H1 (cell line): ENCODE data around the gene CCL1. TPM values are rescaled to one million over a fixed set of nuclear protein-coding genes. Genes with fewer than 3 reads are reported as not detected.

Experiments
- CTCF ChIA-PET: fragments of 300-600 bp; sonication (Branson Sonifier 250); formaldehyde crosslinking; loops from one replicate; lab custom pipeline; 2021; ENCODE audit not compliant: partially characterized antibody; lab: Charles Lee
- POLR2A ChIA-PET: fragments of 300-600 bp; sonication (Branson Sonifier 250); formaldehyde crosslinking; loops from one replicate; lab custom pipeline; 2021; ENCODE audit warnings: inconsistent platforms; ENCODE audit not compliant: partially characterized antibody; lab: Charles Lee
- DNase-seq, 2 experiments: peaks; one replicate each; pipeline versions ENCODE4 v3.0.0 to v3.0.0-alpha.2; 2010 to 2022; ENCODE audit warnings: low spot score in 2 of 2, low read depth in 1 of 2, mixed read lengths in 1 of 2
- FAIRE-seq: peaks from 2 replicates; lab custom pipeline; 2011; peaks lifted over from hg19 to GRCh38; lab: Jason Lieb, UNC
- H2AFZ ChIP-seq: 2 replicates; pipeline ENCODE4 v1.8.1; 2012; ENCODE audit warnings: low read length, inconsistent platforms
- H2AK5ac ChIP-seq: 2 replicates; pipeline ENCODE4 v1.6.1; 2013; ENCODE audit warnings: low read depth, low read length
- H2BK120ac ChIP-seq: replicated peaks from 2 replicates; pipeline ENCODE3; 2013; ENCODE audit warnings: low read depth, low read length, inconsistent platforms
- H2BK12ac ChIP-seq: 2 replicates; pipeline ENCODE4 v1.6.1; 2013; ENCODE audit warnings: low read depth, low read length
- H2BK15ac ChIP-seq: 2 replicates; pipeline ENCODE4 v1.6.1; 2013; ENCODE audit warnings: low read length
- H2BK20ac ChIP-seq: 2 replicates; pipeline ENCODE4 v1.6.1; 2013; ENCODE audit warnings: low read length
- H2BK5ac ChIP-seq: 2 replicates; pipeline ENCODE4 v1.6.1; 2013; ENCODE audit warnings: low read depth, low read length
- H3K14ac ChIP-seq: 2 replicates; pipeline ENCODE4 v1.6.1; 2013; ENCODE audit warnings: inconsistent platforms; ENCODE audit not compliant: insufficient read length
- H3K18ac ChIP-seq: 2 replicates; pipeline ENCODE4 v1.6.1; 2013; ENCODE audit warnings: low read length; ENCODE audit errors: extremely low read depth
- H3K23ac ChIP-seq: 2 replicates; pipeline ENCODE4 v1.6.1; 2013; ENCODE audit warnings: inconsistent platforms; ENCODE audit not compliant: insufficient read length
- H3K23me2 ChIP-seq: 2 replicates; pipeline ENCODE4 v1.6.1; 2013; ENCODE audit warnings: low read depth, low read length
- H3K27ac ChIP-seq: 2 replicates; pipeline ENCODE4 v1.6.1; 2011; ENCODE audit warnings: low read depth, low read length, inconsistent platforms
- H3K27me3 ChIP-seq, 4 experiments: replicated peaks in 1 of 4; 1 replicate in 1 of 4; 2 replicates in 3 of 4; pipeline versions ENCODE4 v1.6.1 to v1.8.1; 2011 to 2013; ENCODE audit warnings: low read length in 3 of 4, mild to moderate bottlenecking in 3 of 4, inconsistent platforms in 2 of 4, mixed read lengths in 2 of 4, moderate library complexity in 1 of 4; ENCODE audit not compliant: control insufficient read depth in 3 of 4, insufficient read depth in 3 of 4; ENCODE audit errors: extremely low read depth in 1 of 4
- H3K36me3 ChIP-seq, 4 experiments: 2 replicates each; pipeline versions ENCODE4 v1.6.1 to v1.8.1; 2011 to 2013; ENCODE audit warnings: mild to moderate bottlenecking in 4 of 4, low read length in 3 of 4, moderate library complexity in 2 of 4, control low read depth in 1 of 4, inconsistent platforms in 1 of 4; ENCODE audit not compliant: insufficient read depth in 4 of 4, control insufficient read depth in 2 of 4
- H3K4ac ChIP-seq: replicated peaks from 2 replicates; pipeline ENCODE3; 2013; ENCODE audit warnings: low read length, low read depth, mixed read lengths, inconsistent platforms; ENCODE audit not compliant: insufficient read length
- H3K4me1 ChIP-seq, 4 experiments: replicated peaks in 1 of 4; 1 replicate in 1 of 4; 2 replicates in 3 of 4; pipeline versions ENCODE4 v1.6.1 to v1.8.1; 2011 to 2013; ENCODE audit warnings: low read length in 3 of 4, inconsistent platforms in 2 of 4, mixed read lengths in 1 of 4; ENCODE audit not compliant: insufficient read depth in 4 of 4, control insufficient read depth in 3 of 4
- H3K4me2 ChIP-seq, 2 experiments: 2 replicates each; pipeline versions ENCODE4 v1.6.1 to v1.8.1; 2011 to 2013; ENCODE audit warnings: low read depth in 2 of 2, low read length in 2 of 2, control low read depth in 1 of 2, inconsistent platforms in 1 of 2, mild to moderate bottlenecking in 1 of 2; ENCODE audit not compliant: insufficient read depth in 1 of 2
- H3K4me3 ChIP-seq, 4 experiments: fragments of 200-600, 300-600 bp in 1 of 4; sonication (generic), shearing (Covaris generic), sonication (Bioruptor Twin) in 1 of 4; 2 replicates each; pipeline versions ENCODE4 v1.5.1 to v1.8.1; 2011 to 2016; ENCODE audit warnings: low read length in 4 of 4, low read depth in 3 of 4, control low read depth in 2 of 4, inconsistent platforms in 2 of 4, mild to moderate bottlenecking in 2 of 4, mixed read lengths in 1 of 4, moderate library complexity in 1 of 4; ENCODE audit not compliant: insufficient read depth in 2 of 4; ENCODE audit errors: extremely low read depth in 1 of 4
- H3K56ac ChIP-seq: replicated peaks from 2 replicates; pipeline ENCODE3; 2013; ENCODE audit warnings: low read depth, mild to moderate bottlenecking, mixed read lengths, low read length, inconsistent platforms; ENCODE audit not compliant: insufficient read length
- H3K79me1 ChIP-seq: 2 replicates; pipeline ENCODE4 v1.6.1; 2013; ENCODE audit warnings: low read depth, low read length, control low read depth
- H3K79me2 ChIP-seq, 2 experiments: 2 replicates each; pipeline versions ENCODE4 v1.6.1 to v1.8.1; 2012 to 2013; ENCODE audit warnings: low read length in 2 of 2, mild to moderate bottlenecking in 2 of 2, inconsistent platforms in 1 of 2; ENCODE audit not compliant: insufficient read depth in 2 of 2, control insufficient read depth in 1 of 2
- H3K9ac ChIP-seq, 4 experiments: replicated peaks in 1 of 4; 1 replicate in 1 of 4; 2 replicates in 3 of 4; pipeline versions ENCODE4 v1.6.1 to v1.8.1; 2011 to 2013; ENCODE audit warnings: low read depth in 3 of 4, low read length in 3 of 4, control low read depth in 2 of 4, mild to moderate bottlenecking in 2 of 4, moderate library complexity in 2 of 4, inconsistent platforms in 1 of 4; ENCODE audit errors: extremely low read depth in 1 of 4
- H3K9me3 ChIP-seq, 2 experiments: 2 replicates each; pipeline versions ENCODE4 v1.6.1 to v1.8.1; 2012 to 2013; ENCODE audit warnings: mild to moderate bottlenecking in 2 of 2, moderate library complexity in 2 of 2, control low read depth in 1 of 2, inconsistent platforms in 1 of 2, low read depth in 1 of 2, low read length in 1 of 2, mixed read lengths in 1 of 2; ENCODE audit not compliant: insufficient read depth in 2 of 2
- H4K20me1 ChIP-seq, 2 experiments: replicated peaks in 1 of 2; 2 replicates each; pipeline versions ENCODE3 to v1.8.1; 2011 to 2013; ENCODE audit warnings: inconsistent platforms in 2 of 2, low read length in 2 of 2, mild to moderate bottlenecking in 1 of 2; ENCODE audit not compliant: insufficient read depth in 2 of 2, control insufficient read depth in 1 of 2
- H4K5ac ChIP-seq: 2 replicates; pipeline ENCODE4 v1.6.1; 2013; ENCODE audit warnings: low read length, low read depth, mixed read lengths, inconsistent platforms; ENCODE audit not compliant: insufficient read length
- H4K8ac ChIP-seq: 2 replicates; pipeline ENCODE4 v1.8.0; 2013; ENCODE audit warnings: mild to moderate bottlenecking, moderate library complexity, low read length, inconsistent platforms; ENCODE audit not compliant: insufficient read depth; ENCODE audit errors: extremely low read depth
- H4K91ac ChIP-seq: replicated peaks from 2 replicates; pipeline ENCODE3; 2013; ENCODE audit warnings: low read length, mixed read lengths, inconsistent platforms; ENCODE audit not compliant: insufficient read length
- ASH2L ChIP-seq: fragments of 200-600, 300-600 bp; sonication (generic); IDR thresholded peaks from one replicate; pipeline ENCODE4 v1.7.1; 2017; ENCODE audit warnings: low read length
- CTCF ChIP-seq, 3 experiments: IDR thresholded peaks; 1 replicate in 2 of 3; 2 replicates in 1 of 3; pipeline versions ENCODE4 v1.5.1 to v1.6.1; 2011; ENCODE audit warnings: low read length in 3 of 3, mild to moderate bottlenecking in 3 of 3, inconsistent platforms in 2 of 3, low read depth in 1 of 3, moderate library complexity in 1 of 3; ENCODE audit not compliant: insufficient read depth in 1 of 3; ENCODE audit errors: control extremely low read depth in 1 of 3
- EGR1 ChIP-seq: IDR thresholded peaks from 2 replicates; pipeline ENCODE4 v1.6.1; 2011; ENCODE audit warnings: low read depth, low read length, borderline replicate concordance
- MAX ChIP-seq: IDR thresholded peaks from 2 replicates; pipeline ENCODE4 v1.6.1; 2012; ENCODE audit warnings: inconsistent platforms
- NRF1 ChIP-seq: IDR thresholded peaks from 2 replicates; pipeline ENCODE4 v1.6.1; 2011; ENCODE audit warnings: mild to moderate bottlenecking, low read depth, low read length, improper control_type of control experiment
- SIRT6 ChIP-seq: IDR thresholded peaks from one replicate; pipeline ENCODE4 v1.7.1; 2012; ENCODE audit warnings: low read length, inconsistent platforms
- SUZ12 ChIP-seq: fragments of 200-600 bp; sonication (generic); IDR thresholded peaks from 2 replicates; pipeline ENCODE4 v1.6.1; 2012; ENCODE audit warnings: mild to moderate bottlenecking, inconsistent platforms, low read length, moderate library complexity, mixed read lengths
- TCF12 ChIP-seq: IDR thresholded peaks from 2 replicates; pipeline ENCODE4 v1.6.1; 2011; ENCODE audit warnings: low read depth, mild to moderate bottlenecking, low read length
- YY1 ChIP-seq: IDR thresholded peaks from 2 replicates; pipeline ENCODE4 v1.6.1; 2011; ENCODE audit warnings: low read depth, mild to moderate bottlenecking, low read length
- ZNF274 ChIP-seq: IDR thresholded peaks from 2 replicates; pipeline ENCODE4 v1.7.0; 2012; ENCODE audit warnings: low read length, borderline replicate concordance; ENCODE audit errors: extremely low read depth
- WGBS, 2 experiments: shearing (Covaris generic) in 1 of 2; methylation state at CpG; one replicate each; pipeline versions ENCODE4 v1.1.6 to v1.1.7; 2013 to 2015; ENCODE audit warnings: low lambda C conversion rate in 2 of 2, mixed read lengths in 2 of 2, inconsistent platforms in 1 of 2, low coverage in 1 of 2, missing lambda C conversion rate in 1 of 2; ENCODE audit not compliant: insufficient replicate concordance in 2 of 2, insufficient coverage in 1 of 2, insufficient read length in 1 of 2; ENCODE audit errors: extremely low coverage in 1 of 2, missing lambda C conversion rate in 1 of 2; 5-methylcytosine and 5-hydroxymethylcytosine counted together
- polyA plus RNA-seq, 7 experiments: library from polyadenylated mRNA; depleted of rRNA in 3 of 7; stranded (reverse) in 5 of 7; unstranded in 2 of 7; fragments of >200 nt in 5 of 7; fragments of 200-250 nt in 2 of 7; gene quantifications; 1 replicate in 5 of 7; 2 replicates in 1 of 7; 4 replicates in 1 of 7; pipeline versions ENCODE4 v1.2.1 to v1.2.3, GENCODE V29; 2011 to 2013; ENCODE audit warnings: missing spikeins in 2 of 7, mixed read lengths in 2 of 7
- total RNA-seq: library from RNA; stranded (reverse); fragmentation: NEBNext Ultra II Directional; extraction: Animal tissue kit (Norgen Biotek cat#: 25700); gene quantifications from 2 replicates; pipeline ENCODE4 v1.2.1, GENCODE V29; 2021
- TF ChIP-seq, protein P1 (sequence below): IDR thresholded peaks from 2 replicates; pipeline ENCODE4 v1.6.1; 2012; ENCODE audit warnings: low read length, inconsistent platforms

CCL1 gene
- total and polyA plus RNA-seq, 2 of the 8 experiments (the other 6 are each of a cell fraction or from before 2014, with no cell fraction given) = not detected

- Histone ChIP-seq H3K79me2 (no peaks in the 10 kb centered on the region), H3K14ac (no peak overlapping the region), H4K8ac (no peak overlapping the region), H3K23ac (no peak overlapping the region), H3K27ac (no peak overlapping the region), H4K20me1 (no peaks in the 10 kb centered on the region), H3K18ac (no peak overlapping the region), H2BK5ac (no peak overlapping the region), H2AFZ (no peak overlapping the region), H3K27me3 (no peaks in the 10 kb centered on the region), H2BK12ac (no peak overlapping the region), H2BK20ac (no peak overlapping the region), H3K9ac (no peak overlapping the region), H4K91ac (no peak overlapping the region), H3K4me2 (no peak overlapping the region), H3K9me3 (no peaks in the 10 kb centered on the region), H3K4me1 (no peaks in the 10 kb centered on the region), H3K4me3 (no peak overlapping the region), H3K23me2 (no peaks in the 10 kb centered on the region), H2BK120ac (no peak overlapping the region), H3K56ac (no peak overlapping the region), H2BK15ac (no peak overlapping the region), H3K79me1 (no peaks in the 10 kb centered on the region), H3K36me3 (no peaks in the 10 kb centered on the region), H3K4ac (no peak overlapping the region), H4K5ac (no peak overlapping the region), H2AK5ac (no peak overlapping the region)
- POLR2A ChIA-PET = no interaction called here
- DNase-seq (no peak), FAIRE-seq (no peak)
- CTCF ChIA-PET = interaction anchor here (1.1 to 13.3 kb wide), 5 partner anchors 10 to 108 kb away, joined by 3 to 210 read pairs (median 4); no protein-coding TSS in a partner anchor
- 95% methylated on average over 7 of the region's 7 CpGs; no CpG with 5 or more reads in 1 of the 2 experiments for WGBS, 2 experiments
- TF ChIP-seq ASH2L = no peak
- TF ChIP-seq YY1 = no peak
- TF ChIP-seq EGR1 = no peak
- no peak for TF ChIP-seq SIRT6
- no peak for TF ChIP-seq TCF12
- no peak for TF ChIP-seq MAX
- no peak for TF ChIP-seq CTCF (IDR thresholded peaks at IDR 0.05; ENCODE audit: control extremely low read depth in 1 of 3, insufficient read depth in 1 of 3, low read depth in 1 of 3, low read length in 3 of 3)
- TF ChIP-seq SUZ12 = no peak
- no peak for TF ChIP-seq NRF1
- no peak for TF ChIP-seq ZNF274
- TF ChIP-seq, protein P1, sequence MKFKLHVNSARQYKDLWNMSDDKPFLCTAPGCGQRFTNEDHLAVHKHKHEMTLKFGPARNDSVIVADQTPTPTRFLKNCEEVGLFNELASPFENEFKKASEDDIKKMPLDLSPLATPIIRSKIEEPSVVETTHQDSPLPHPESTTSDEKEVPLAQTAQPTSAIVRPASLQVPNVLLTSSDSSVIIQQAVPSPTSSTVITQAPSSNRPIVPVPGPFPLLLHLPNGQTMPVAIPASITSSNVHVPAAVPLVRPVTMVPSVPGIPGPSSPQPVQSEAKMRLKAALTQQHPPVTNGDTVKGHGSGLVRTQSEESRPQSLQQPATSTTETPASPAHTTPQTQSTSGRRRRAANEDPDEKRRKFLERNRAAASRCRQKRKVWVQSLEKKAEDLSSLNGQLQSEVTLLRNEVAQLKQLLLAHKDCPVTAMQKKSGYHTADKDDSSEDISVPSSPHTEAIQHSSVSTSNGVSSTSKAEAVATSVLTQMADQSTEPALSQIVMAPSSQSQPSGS = no peak
These were observed 51.7 kb downstream of the CCL1 start for GRCh38 chr17:34311291-34311690.
